SK-N-SH (cell line): Measurements from ENCODE around the gene NKAIN1.

Experiments used
- CTCF ChIP-seq: fragments of 200-600 bp; sonication (generic); IDR thresholded peaks from 2 replicates; pipeline ENCODE4 v1.6.1; 2017; ENCODE audit warnings: antibody characterized with exemption, mild to moderate bottlenecking, moderate library complexity
- ELF1 ChIP-seq: IDR thresholded peaks from 2 replicates; pipeline ENCODE4 v1.4.0; 2012
- EP300 ChIP-seq, 2 experiments: IDR thresholded peaks; 2 replicates each; pipeline versions ENCODE4 v1.4.0 to v1.6.1; 2012; ENCODE audit warnings: borderline replicate concordance in 1 of 2, low read depth in 1 of 2, low read length in 1 of 2
- EZH2phosphoT487 ChIP-seq: fragments of 200-600 bp; sonication (generic); IDR thresholded peaks from 2 replicates; pipeline ENCODE4 v1.6.1; 2017; ENCODE audit warnings: low read depth, mixed run types, mild to moderate bottlenecking, antibody characterized with exemption, moderate library complexity, borderline replicate concordance
- FOSL2 ChIP-seq: IDR thresholded peaks from 2 replicates; pipeline ENCODE4 v1.4.0; 2012; ENCODE audit warnings: low read depth, mild to moderate bottlenecking, moderate library complexity, borderline replicate concordance
- GABPA ChIP-seq: IDR thresholded peaks from 2 replicates; pipeline ENCODE4 v1.4.0; 2012; ENCODE audit warnings: low read depth, mild to moderate bottlenecking
- REST ChIP-seq: IDR thresholded peaks from 2 replicates; pipeline ENCODE4 v1.6.1; 2012; ENCODE audit warnings: mild to moderate bottlenecking, low read depth, low read length, moderate library complexity
- SIN3A ChIP-seq: IDR thresholded peaks from 2 replicates; pipeline ENCODE4 v1.6.1; 2012; ENCODE audit warnings: low read depth, mild to moderate bottlenecking, low read length, moderate library complexity, borderline replicate concordance
- TEAD4 ChIP-seq: IDR thresholded peaks from 2 replicates; pipeline ENCODE4 v1.4.0; 2012; ENCODE audit warnings: mild to moderate bottlenecking, borderline replicate concordance; ENCODE audit not compliant: insufficient read depth

- TF ChIP-seq ELF1 (no peak), FOSL2 (no peak), GABPA (no peak), CTCF (no peak), TEAD4 (no peak), EZH2phosphoT487 (no peak), REST (no peak), SIN3A (no peak), EP300 (IDR thresholded peaks at IDR 0.05; ENCODE audit: borderline replicate concordance in 1 of 2, low read depth in 1 of 2, low read length in 1 of 2) (no peak)
These were observed 56.6 kb downstream of the NKAIN1 start for GRCh38 chr1:31183126-31183525.
